Vagina (tissue), 2 donors: ENCODE results near the gene RMND1.

Experiments
- POLR2A ChIP-seq, 2 donors: fragments of 450-650 bp; IDR thresholded peaks; one replicate each; pipeline ENCODE4 v1.6.1; 2017; ENCODE audit warnings: antibody characterized with exemption in 2 of 2, mild to moderate bottlenecking in 2 of 2, moderate library complexity in 2 of 2
- POLR2AphosphoS5 ChIP-seq, 2 donors: sonication (generic); formaldehyde crosslinking; IDR thresholded peaks; one replicate each; pipeline ENCODE4 v1.9.0; 2017; ENCODE audit warnings: antibody characterized with exemption in 2 of 2, mild to moderate bottlenecking in 2 of 2, low read depth in 1 of 2; ENCODE audit not compliant: insufficient read depth in 1 of 2
- TF ChIP-seq, protein P1 (sequence below), 3 experiments: fragments of 450-650 bp in 2 of 3; fragments of 200-600 bp in 1 of 3; sonication (generic) in 1 of 3; IDR thresholded peaks; one replicate each; pipeline ENCODE4 v1.5.1; 2017 to 2019; ENCODE audit warnings: antibody characterized with exemption in 3 of 3, mild to moderate bottlenecking in 2 of 3, moderate library complexity in 2 of 3

DNA sequence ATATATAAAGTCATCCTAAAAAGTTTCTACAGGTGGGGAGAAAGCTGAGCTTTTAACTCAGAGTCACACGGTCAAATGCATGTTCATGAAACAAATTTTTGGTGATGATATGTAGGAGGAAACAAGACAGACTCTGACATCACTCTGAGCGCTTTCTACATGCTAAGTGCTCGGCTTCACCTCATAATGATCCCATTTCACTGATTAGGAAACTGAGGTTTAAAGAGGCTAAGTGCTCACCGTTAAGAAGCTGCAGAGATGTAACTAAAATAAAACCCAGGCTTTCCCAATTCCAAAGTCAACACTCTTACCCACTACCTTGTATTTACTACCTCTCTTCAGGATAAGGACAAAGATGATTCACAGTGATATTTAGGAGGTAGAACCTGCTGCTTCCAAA is 4.7 kb downstream of the RMND1 start:
- TF ChIP-seq POLR2A (IDR thresholded peaks at IDR 0.05) (no peak), POLR2AphosphoS5 (IDR thresholded peaks at IDR 0.05; ENCODE audit: insufficient read depth in 1 of 2, low read depth in 1 of 2) (no peak)
- TF ChIP-seq, protein P1, sequence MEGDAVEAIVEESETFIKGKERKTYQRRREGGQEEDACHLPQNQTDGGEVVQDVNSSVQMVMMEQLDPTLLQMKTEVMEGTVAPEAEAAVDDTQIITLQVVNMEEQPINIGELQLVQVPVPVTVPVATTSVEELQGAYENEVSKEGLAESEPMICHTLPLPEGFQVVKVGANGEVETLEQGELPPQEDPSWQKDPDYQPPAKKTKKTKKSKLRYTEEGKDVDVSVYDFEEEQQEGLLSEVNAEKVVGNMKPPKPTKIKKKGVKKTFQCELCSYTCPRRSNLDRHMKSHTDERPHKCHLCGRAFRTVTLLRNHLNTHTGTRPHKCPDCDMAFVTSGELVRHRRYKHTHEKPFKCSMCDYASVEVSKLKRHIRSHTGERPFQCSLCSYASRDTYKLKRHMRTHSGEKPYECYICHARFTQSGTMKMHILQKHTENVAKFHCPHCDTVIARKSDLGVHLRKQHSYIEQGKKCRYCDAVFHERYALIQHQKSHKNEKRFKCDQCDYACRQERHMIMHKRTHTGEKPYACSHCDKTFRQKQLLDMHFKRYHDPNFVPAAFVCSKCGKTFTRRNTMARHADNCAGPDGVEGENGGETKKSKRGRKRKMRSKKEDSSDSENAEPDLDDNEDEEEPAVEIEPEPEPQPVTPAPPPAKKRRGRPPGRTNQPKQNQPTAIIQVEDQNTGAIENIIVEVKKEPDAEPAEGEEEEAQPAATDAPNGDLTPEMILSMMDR (IDR thresholded peaks at IDR 0.05), result no peak
